BE2C (cell line): Measurements from ENCODE around the gene ZC3H12C.

Experiments
- DNase-seq: peaks from one replicate; pipeline ENCODE4 v3.0.0-alpha.2; 2020
- H3K27me3 ChIP-seq: fragments of 250-450 bp; sonication (Bioruptor Pico); 2 replicates; pipeline ENCODE4 v1.5.1; 2020; ENCODE audit warnings: mild to moderate bottlenecking
- H3K36me3 ChIP-seq: fragments of 250-450 bp; sonication (Bioruptor Pico); 2 replicates; pipeline ENCODE4 v1.5.1; 2020; ENCODE audit warnings: mild to moderate bottlenecking
- H3K4me1 ChIP-seq: fragments of 250-450 bp; sonication (Bioruptor Pico); 2 replicates; pipeline ENCODE4 v1.5.1; 2020
- H3K4me3 ChIP-seq: 2 replicates; pipeline ENCODE4 v1.5.1; 2011; ENCODE audit warnings: low read depth, low read length
- H3K9me3 ChIP-seq: fragments of 250-450 bp; sonication (Bioruptor Pico); 2 replicates; pipeline ENCODE4 v1.5.1; 2020
- TF ChIP-seq, protein P1 (sequence below): IDR thresholded peaks from 2 replicates; pipeline ENCODE4 v1.5.1; 2012; ENCODE audit warnings: mild to moderate bottlenecking, low read depth, low read length

The ZC3H12C gene

DNA sequence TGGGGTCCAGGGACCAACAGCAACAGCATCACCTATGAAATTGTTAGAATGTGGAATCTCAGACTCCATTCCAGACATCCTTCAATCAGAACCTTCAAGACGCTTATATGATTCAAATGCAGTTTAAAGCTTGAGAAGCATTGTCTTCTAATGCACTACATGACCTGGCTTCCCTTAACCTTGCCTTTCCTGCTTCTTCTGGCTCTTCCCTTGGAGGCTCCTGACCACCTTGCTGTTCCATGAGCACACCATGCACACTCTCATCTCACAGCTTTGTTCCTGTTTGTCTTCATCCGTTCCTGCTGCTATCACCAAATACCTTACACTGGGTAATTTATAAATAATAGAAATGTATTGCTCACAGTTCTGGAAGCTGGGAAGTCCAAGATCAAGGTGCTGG is 26.1 kb downstream of the ZC3H12C start:
- no peaks in the 10 kb centered on the region for H3K9me3 ChIP-seq
- H3K4me3 ChIP-seq, result no peak overlapping the region
- H3K36me3 ChIP-seq, result no peaks in the 10 kb centered on the region
- TF ChIP-seq, protein P1, sequence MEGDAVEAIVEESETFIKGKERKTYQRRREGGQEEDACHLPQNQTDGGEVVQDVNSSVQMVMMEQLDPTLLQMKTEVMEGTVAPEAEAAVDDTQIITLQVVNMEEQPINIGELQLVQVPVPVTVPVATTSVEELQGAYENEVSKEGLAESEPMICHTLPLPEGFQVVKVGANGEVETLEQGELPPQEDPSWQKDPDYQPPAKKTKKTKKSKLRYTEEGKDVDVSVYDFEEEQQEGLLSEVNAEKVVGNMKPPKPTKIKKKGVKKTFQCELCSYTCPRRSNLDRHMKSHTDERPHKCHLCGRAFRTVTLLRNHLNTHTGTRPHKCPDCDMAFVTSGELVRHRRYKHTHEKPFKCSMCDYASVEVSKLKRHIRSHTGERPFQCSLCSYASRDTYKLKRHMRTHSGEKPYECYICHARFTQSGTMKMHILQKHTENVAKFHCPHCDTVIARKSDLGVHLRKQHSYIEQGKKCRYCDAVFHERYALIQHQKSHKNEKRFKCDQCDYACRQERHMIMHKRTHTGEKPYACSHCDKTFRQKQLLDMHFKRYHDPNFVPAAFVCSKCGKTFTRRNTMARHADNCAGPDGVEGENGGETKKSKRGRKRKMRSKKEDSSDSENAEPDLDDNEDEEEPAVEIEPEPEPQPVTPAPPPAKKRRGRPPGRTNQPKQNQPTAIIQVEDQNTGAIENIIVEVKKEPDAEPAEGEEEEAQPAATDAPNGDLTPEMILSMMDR, result no peak
- no peaks in the 10 kb centered on the region for H3K27me3 ChIP-seq
- no peak for DNase-seq
- H3K4me1 ChIP-seq, result no peaks in the 10 kb centered on the region

DNA sequence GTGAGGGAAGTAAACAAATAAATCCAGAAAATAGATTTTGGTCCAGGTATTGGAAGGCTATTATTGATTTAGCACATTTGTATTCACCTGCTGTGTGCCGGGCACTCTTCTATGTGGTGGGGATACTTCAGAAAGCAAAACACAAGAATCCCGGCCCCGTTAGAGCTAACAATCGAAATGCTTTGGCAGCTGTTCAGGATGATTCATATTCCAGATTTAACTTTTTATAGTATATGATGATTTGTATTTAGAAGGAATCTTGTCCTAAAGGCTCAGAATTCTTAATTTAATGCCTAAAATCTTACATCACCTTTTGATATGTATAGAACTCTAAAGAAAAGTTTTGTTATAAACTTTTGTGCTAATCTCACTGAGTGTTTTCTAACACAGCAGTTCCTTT is 28.0 kb downstream of the ZC3H12C start:
- no peak overlapping the region for H3K4me3 ChIP-seq
- H3K9me3 ChIP-seq, result no peaks in the 10 kb centered on the region
- no peaks in the 10 kb centered on the region for H3K4me1 ChIP-seq
- no peaks in the 10 kb centered on the region for H3K36me3 ChIP-seq
- no peaks in the 10 kb centered on the region for H3K27me3 ChIP-seq
- TF ChIP-seq, protein P1, result no peak
- no peak for DNase-seq

DNA sequence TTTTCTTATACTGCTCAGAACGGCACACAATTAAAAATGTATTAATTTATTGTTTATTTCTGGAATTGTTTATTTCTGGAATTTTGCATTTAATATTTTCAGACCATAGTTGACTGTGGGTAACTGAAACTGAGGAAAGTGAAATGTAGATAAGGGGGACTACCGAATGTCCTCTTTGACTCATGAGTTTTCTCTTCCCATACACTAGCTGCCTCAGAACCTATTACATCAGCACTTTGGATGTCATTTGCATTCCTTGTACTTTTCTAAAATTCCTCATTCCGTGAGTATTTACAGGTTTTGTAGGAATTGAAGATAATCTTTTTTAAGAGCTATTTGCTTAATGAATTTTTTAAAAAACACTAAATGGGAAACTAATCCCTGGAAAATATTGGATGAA is 29.8 kb downstream of the ZC3H12C start:
- no peak for DNase-seq
- no peaks in the 10 kb centered on the region for H3K36me3 ChIP-seq
- no peak overlapping the region for H3K4me3 ChIP-seq
- H3K9me3 ChIP-seq, result no peaks in the 10 kb centered on the region
- no peaks in the 10 kb centered on the region for H3K27me3 ChIP-seq
- TF ChIP-seq, protein P1, result no peak
- H3K4me1 ChIP-seq, result peaks cover under 1% of the 10 kb centered on the region; the same call in 1 of the 2 replicates

DNA sequence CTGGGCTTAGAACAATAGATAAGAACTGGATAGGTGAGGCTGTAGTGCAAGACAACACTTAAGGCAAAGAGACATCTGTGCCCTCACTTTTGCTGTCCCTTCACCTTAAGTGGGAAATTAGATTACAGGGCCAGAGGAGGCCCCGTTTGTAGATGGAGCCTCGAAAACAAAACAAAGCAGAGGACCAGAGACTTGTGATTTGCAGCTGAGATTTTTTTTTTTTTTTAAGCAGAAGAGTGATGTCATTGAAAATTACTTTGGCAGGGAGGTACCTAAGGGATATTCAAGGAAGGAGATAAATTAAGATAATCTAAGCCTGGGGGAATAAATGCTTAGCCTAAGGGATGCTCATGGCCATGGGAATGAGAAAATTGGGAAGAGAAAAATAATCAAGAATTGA is 31.4 kb downstream of the ZC3H12C start:
- no peaks in the 10 kb centered on the region for H3K36me3 ChIP-seq
- DNase-seq, result no peak
- peaks cover 6% of the 10 kb centered on the region for H3K4me1 ChIP-seq
- H3K27me3 ChIP-seq, result no peaks in the 10 kb centered on the region
- no peak overlapping the region for H3K4me3 ChIP-seq
- TF ChIP-seq, protein P1, result no peak
- H3K9me3 ChIP-seq, result no peaks in the 10 kb centered on the region

DNA sequence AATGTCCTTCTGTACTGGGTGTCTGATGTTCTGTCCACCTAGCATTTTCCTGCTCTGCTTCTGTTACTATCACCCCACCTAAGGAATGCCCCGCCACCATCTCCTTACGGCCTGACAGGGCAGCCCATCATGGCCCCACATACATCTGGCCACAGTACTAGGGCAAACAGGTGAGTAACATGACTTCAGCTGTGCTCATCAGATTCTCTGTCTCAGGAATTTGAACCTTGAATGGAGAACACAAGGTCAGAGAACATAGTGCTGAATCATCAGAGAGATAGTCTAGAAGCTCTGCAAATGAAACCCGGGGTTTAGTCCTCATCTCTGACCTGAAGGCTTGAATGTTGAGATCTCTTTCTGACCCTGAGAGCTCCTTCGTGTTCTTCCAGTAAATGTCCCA is 32.4 kb downstream of the ZC3H12C start:
- no peaks in the 10 kb centered on the region for H3K9me3 ChIP-seq
- no peaks in the 10 kb centered on the region for H3K27me3 ChIP-seq

DNA sequence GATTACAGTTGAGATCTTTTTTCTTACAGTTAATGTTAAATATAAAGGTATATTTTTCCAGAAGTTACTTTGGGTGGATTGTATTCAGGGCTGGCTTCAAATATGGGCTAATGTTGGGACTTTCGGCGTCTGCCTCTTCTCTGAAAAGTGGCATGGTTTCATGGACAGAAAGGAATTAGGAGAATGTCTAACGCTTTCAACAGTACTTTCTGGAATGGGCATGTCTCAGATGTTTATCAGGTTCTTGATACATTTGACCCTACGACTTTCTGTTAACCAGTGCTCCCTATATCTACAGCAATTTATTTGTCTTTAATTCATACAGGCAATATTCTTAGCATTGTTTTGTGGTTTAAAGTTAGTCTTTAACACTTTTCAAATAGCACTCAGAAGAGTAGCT is 33.7 kb downstream of the ZC3H12C start:
- DNase-seq, result no peak
- TF ChIP-seq, protein P1, result no peak
- H3K4me1 ChIP-seq, result peaks cover 10% of the 10 kb centered on the region
- H3K27me3 ChIP-seq, result no peaks in the 10 kb centered on the region
- no peaks in the 10 kb centered on the region for H3K9me3 ChIP-seq
- H3K36me3 ChIP-seq, result no peaks in the 10 kb centered on the region
- no peak overlapping the region for H3K4me3 ChIP-seq

More for the DNA sequence above, 32.4 kb downstream of the ZC3H12C start:
- peaks cover 6% of the 10 kb centered on the region for H3K4me1 ChIP-seq
- H3K4me3 ChIP-seq, result no peak overlapping the region
- H3K36me3 ChIP-seq, result no peaks in the 10 kb centered on the region
- DNase-seq, result no peak
- TF ChIP-seq, protein P1, result no peak
